ENCODE results near the gene ARHGAP9. TPM values are rescaled to one million over a fixed set of nuclear protein-coding genes. Genes with fewer than 3 reads are reported as not detected.

Gene ARHGAP9
- total RNA-seq, 1 donor from 2014 or later: 26.5 TPM

DNA sequence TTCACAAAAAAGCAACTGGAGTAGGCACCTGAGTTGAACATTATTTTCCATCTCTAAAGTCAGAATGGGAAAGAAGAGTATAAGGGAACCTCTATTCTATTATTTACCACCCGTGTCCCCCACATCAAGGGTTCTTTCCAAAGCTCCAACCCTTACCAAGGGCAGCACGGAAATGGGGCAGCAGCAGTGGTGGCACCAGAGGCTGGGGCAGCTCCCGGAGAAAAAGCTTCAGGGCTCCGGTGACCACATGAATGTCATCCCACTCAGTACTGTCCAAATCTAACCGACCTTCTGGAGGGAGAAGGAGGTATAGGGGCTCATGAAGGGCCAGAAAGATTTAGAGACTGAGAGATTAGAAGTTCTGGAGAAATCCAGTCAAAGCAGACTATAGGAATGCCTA lies 5.8 kb downstream of the ARHGAP9 start:
- no peak for DNase-seq (ENCODE audit: low spot score)

DNA sequence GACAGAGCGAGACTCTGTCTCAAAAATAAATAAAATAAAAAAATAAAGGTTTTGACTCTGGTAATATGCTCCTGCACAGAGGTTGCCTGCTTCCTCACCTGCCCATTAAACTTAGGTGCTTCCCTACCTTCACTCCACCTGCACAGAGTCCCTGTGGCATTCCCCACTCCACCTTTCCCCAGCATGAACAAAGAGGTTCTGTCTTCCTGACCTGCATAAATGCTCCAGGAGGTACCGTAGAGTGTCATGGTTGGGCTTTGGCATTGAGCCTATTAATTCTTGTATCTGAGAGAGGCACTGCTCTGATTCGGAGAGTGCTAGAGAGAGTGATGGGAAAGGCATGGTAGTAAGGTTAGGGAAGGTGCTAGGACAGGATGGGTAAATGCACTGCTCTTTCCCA lies 6.3 kb downstream of the ARHGAP9 start:
- no peak for DNase-seq (ENCODE audit: low spot score)

DNA sequence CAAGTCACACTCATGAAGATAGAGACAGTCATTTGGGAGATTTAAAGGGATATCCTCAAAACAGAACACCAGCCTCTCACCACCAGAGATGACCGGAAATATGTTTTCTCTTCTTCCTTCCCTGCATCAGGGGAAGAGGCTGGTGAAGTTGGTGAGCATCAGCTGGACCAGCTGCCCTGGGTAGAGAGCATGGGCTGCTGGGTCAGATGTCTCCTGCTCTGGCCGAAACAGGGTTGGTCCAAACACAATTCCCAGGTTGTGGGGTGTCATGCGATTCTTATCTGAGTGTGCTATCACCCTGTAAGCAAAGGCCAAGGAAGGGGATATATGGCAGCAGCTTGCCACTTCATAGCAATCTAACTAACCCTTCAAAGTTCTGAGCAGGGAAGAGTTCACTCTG lies 7.3 kb downstream of the ARHGAP9 start:
- DNase-seq (ENCODE audit: low spot score): no peak

DNA sequence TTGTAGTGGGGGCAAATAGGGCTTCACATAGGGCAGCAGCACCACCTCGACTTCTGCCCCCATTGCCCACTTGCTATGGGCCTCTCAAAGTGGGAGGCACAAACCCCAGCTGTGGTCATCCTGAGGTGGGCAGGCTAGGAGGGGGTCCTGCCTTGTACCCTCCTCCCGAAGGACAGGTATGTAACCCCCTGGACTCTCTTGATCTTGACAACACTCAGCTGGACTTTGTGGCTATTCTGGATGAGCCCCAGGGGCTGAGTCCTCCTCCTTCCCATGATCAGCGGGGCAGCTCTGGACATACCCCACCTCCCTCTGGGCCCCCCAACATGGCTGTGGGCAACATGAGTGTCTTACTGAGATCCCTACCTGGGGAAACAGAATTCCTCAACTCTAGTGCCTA lies 8.0 kb downstream of the ARHGAP9 start:
- no peak for DNase-seq (ENCODE audit: low spot score)

DNA sequence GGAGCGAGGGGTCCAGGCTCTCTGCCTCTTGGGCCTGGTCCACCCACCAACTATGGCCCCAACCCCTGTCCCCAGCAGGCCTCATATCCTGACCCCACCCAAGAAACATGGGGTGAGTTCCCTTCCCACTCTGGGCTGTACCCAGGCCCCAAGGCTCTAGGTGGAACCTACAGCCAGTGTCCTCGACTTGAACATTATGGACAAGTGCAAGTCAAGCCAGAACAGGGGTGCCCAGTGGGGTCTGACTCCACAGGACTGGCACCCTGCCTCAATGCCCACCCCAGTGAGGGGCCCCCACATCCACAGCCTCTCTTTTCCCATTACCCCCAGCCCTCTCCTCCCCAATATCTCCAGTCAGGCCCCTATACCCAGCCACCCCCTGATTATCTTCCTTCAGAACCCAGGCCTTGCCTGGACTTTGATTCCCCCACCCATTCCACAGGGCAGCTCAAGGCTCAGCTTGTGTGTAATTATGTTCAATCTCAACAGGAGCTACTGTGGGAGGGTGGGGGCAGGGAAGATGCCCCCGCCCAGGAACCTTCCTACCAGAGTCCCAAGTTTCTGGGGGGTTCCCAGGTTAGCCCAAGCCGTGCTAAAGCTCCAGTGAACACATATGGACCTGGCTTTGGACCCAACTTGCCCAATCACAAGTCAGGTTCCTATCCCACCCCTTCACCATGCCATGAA lies 8.6 kb downstream of the ARHGAP9 start:
- DNase-seq (ENCODE audit: low spot score): no peak

DNA sequence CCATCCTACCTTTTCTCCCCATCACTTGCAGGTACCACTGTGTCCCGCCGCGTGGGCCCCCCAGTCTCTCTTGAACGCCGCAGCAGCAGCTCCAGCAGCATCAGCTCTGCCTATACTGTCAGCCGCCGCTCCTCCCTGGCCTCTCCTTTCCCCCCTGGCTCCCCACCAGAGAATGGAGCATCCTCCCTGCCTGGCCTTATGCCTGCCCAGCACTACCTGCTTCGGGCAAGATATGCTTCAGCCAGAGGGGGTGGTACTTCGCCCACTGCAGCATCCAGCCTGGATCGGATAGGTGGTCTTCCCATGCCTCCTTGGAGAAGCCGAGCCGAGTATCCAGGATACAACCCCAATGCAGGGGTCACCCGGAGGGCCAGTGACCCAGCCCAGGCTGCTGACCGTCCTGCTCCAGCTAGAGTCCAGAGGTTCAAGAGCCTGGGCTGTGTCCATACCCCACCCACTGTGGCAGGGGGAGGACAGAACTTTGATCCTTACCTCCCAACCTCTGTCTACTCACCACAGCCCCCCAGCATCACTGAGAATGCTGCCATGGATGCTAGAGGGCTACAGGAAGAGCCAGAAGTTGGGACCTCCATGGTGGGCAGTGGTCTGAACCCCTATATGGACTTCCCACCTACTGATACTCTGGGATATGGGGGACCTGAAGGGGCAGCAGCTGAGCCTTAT lies 9.2 kb downstream of the ARHGAP9 start:
- no peak for DNase-seq (ENCODE audit: low spot score)

DNA sequence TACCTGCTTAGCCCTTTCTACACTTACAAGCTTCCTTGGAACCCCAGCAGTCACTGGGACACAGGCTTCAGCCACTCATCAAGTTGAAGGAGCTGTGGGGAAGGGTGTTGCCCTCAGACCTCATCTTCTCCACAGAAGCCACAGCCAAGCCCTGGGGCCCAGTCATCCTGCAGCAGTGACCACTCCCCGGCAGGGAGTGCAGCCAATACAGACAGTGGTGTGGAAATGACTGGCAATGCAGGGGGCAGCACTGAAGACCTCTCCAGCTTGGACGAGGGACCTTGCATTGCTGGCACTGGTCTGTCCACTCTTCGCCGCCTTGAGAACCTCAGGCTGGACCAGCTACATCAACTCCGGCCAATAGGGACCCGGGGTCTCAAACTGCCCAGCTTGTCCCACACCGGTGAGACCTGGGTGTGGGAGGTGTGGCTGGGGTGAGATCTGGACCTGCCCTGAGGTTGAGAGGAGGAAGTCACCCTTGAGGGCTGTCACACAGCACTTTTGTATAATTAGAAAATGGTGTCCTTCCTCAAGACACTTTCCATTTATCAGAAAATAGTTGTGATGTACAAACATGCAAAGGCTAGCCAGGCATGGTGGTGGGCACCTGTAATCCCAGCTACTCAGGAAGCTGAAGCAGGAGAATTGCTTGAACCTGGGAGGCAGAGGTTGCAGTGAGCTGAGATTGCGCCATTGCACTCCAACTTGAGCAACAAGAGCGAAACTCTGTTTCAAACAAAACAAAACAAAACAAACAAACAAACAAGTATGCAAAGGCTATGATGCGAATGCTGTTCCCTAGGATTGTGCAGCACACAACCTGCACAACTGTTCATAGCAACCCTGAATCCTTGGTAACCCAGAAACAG lies 10.1 kb downstream of the ARHGAP9 start:
- no peak for DNase-seq (ENCODE audit: low spot score)

DNA sequence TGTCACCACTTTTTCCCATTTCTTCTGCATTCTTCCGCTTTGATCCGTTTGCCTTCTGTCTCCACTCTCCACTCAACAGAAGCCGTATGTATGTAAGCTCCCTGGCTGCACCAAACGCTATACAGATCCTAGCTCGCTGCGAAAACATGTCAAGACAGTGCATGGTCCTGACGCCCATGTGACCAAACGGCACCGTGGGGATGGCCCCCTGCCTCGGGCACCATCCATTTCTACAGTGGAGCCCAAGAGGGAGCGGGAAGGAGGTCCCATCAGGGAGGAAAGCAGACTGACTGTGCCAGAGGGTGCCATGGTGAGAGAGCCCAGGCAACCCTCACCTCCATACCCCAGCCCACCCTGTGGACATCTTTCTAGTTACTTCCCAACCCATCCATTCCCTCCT lies 11.8 kb downstream of the ARHGAP9 start:
- DNase-seq (ENCODE audit: low spot score): no peak

DNA sequence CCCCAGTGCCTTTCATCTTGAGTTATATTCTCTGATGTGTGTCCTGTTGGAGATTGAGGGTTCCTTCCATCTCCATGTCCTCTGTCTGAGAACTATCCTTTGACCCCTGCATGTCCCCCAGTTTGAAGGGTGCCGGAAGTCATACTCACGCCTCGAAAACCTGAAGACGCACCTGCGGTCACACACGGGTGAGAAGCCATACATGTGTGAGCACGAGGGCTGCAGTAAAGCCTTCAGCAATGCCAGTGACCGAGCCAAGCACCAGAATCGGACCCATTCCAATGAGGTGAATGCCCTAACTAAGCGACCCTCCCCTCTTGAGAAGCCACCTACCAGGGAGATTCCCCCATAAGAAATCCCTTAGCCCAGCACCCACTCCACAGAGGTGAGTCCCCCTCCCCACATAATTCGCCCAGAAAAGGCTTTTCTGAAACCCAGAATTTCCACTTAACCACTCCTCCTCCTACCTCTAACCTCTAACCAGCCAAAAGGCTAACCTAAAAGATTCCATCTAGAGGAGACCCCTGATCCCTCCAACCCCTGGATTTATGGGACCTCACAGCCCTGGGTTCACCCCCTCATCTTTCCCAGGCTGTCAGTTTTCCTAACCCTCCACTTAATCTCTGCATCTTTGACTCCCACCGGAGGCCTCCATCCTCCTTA lies 12.3 kb downstream of the ARHGAP9 start:
- no peak for DNase-seq (ENCODE audit: low spot score)

DNA sequence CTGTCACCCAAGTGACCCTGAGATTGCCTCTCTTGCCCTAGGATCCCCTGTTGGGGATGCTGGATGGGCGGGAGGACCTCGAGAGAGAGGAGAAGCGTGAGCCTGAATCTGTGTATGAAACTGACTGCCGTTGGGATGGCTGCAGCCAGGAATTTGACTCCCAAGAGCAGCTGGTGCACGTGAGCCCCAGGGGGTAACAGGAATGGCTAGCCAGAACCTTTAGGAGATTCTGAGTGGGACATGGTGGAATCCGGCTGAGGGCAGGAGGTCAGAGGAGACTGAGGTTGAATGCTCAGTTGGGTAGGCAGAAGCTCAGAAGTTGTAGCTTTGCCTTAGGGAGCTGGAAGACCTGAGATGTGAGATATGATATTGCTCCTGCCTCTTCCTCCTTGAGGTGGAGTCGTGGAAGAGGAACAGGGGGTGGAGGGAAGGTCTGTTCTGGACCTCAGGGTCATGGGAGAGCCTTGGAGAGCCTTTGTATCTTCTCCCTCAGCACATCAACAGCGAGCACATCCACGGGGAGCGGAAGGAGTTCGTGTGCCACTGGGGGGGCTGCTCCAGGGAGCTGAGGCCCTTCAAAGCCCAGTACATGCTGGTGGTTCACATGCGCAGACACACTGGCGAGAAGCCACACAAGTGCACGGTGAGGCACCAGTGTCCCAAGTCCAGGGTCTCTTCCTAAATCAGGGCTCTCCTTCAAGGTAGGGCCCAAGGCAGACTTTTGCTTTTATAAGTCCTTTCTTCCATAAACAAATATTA lies 13.7 kb downstream of the ARHGAP9 start:
- no peak for DNase-seq (ENCODE audit: low spot score)

DNA sequence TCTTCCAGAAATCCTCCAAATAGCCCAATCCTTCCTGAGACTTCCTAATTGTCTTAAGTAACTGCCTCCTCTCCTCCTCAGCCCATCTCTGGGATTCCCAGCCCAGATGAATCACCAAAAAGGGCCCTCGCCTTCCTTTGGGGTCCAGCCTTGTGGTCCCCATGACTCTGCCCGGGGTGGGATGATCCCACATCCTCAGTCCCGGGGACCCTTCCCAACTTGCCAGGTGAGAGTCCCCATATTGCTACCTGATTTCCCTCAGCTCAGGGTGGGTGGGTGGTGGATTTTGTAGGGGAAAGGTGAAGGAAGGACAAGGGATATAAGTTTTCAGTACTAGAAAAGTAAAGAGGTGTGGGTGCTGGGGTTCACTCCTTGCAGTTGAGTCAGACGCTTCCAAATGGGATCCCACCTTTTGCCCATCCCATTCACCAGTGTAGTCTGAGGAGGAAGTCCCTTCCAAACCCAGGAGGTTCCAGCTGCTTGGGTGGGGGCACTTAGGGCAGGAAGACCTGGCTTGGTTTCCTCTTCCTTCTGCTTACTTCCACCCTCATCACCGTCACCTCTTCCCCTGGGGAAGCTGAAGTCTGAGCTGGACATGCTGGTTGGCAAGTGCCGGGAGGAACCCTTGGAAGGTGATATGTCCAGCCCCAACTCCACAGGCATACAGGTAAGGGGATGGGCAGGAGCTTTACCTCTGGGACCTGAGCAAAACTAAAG lies 14.5 kb downstream of the ARHGAP9 start:
- no peak for DNase-seq (ENCODE audit: low spot score)

DNA sequence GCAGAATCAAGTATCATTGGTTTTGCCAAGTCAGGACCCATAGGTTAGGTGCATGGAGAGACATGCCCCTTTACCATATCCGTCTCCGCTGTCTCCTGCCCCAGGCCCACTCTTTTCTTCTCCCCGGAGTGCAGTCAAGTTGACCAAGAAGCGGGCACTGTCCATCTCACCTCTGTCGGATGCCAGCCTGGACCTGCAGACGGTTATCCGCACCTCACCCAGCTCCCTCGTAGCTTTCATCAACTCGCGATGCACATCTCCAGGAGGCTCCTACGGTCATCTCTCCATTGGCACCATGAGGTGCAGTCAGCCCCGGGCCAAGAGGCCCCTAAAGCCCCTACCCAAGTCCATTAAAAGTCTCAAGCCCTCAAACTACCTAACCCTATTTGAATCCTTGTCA lies 15.1 kb downstream of the ARHGAP9 start:
- DNase-seq (ENCODE audit: low spot score): no peak

DNA sequence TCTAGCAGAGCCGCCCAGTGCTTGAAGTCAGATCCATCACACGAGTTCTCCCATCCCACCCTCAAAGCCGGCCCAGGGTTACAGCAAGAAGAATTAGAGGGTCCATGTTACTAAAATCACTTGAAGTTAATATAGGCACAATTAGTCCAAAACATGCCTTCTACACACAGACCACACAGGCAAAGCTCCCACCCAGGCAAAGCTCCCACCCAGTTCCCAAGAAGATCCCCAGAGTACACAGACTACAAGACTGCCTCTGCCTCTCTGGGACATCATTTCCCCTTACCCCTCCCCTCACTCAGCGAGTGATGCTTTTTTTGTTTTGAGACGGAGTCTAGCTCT lies 16.8 kb downstream of the ARHGAP9 start:
- no peak for DNase-seq (ENCODE audit: low spot score)

DNA sequence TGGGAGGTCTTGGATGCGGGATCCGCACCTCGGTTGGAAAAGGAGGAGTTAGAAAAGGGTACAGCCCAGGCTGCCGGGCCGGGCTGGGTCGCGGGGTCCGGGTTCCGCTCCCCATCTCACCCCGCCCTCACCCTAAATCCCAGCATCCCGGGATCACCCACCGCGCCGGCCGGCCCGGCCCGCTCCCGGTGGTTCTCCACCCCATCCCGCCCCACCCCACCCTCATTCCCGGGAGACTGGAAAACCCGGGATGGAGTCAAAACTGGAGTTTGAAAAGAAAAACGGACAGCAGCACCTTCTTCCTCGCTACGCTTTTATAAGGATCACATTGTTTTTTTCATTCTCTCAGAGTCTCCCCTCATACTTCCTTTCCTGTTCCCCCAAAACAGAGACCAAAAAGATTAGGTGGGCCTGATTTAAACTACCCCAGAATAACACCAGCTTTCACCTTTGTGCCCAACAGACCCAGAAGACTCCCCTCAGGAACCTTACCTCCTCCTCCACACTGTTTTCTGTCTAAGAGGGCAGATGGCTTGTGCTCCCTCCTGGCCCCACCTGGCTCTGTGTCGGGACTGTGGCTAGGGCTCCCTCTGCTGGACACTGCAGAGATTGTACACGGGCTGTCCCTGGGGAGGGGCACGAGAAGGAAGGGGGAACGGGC lies 17.3 kb downstream of the ARHGAP9 start:
- DNase-seq (ENCODE audit: low spot score): peak; percentile 94

DNA sequence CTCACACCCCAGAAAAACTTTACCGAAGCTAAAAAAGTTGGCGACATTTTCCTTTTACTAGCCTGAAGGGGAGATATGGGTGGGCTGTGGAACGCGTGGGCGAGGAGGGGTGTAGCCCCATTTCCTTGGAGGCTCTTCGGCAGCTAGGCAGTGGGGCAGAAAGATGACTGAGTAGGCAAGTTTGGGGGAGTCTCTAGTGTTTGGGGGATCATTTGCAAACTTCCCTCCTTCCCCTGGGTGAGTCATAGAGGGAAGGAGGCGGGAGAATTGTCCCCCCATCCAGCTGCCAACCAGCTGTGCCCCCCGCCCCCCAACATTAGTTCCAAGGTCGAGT lies 17.8 kb downstream of the ARHGAP9 start:
- no peak for DNase-seq (ENCODE audit: low spot score)

DNA sequence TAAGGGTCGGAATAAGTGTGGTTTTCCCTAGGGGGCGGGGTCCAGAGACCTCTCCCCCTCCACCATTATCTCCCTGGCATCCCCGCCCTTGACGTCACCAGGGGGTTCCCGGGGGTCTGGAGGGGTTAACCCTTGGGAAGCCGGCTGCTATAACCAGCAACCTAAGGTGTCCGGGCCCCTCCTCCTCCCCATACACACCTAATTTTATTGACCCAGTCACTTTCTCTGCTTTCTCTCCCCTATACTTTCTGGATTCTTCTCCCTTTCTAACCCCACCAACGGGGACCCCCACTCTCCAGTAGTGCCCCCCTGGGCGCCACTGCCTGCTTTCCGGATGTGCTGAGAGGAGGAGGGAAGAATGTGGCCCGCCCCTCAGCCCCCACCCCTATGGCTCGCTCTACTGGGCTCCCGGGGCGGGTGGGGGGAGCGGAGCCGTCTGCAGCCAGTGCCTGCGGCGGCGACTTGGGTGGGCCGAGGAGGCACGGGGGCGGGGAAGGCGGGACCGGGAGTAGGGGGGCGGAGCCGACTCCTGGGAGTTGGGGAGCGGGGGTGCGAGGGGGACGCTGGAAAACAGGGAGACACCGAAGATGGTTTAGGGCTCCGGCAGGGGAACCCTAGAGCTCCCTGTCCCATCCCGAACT lies 18.3 kb downstream of the ARHGAP9 start:
- DNase-seq (ENCODE audit: low spot score): no peak

DNA sequence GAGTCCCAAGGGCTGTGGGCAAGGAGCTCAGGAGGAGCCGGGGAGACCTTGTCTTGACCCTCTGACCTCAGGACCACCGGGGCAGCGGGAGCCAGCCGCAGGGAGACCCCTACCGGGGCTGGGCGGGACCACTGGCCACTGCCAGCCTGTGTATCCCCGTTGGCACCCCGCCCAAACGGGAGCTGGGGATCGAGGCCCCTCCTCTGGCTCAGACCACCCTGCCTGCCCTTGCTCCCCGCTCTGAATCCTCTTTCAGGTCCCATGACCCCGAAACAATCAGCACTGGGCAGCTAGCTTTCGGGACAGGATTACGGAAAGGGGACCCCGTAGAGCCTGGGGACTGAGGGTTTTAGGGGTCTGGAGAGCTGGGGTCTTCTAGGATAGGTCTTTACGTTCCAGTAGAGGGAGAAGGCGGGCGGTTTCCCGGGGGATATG lies 18.8 kb downstream of the ARHGAP9 start:
- DNase-seq (ENCODE audit: low spot score): no peak

DNA sequence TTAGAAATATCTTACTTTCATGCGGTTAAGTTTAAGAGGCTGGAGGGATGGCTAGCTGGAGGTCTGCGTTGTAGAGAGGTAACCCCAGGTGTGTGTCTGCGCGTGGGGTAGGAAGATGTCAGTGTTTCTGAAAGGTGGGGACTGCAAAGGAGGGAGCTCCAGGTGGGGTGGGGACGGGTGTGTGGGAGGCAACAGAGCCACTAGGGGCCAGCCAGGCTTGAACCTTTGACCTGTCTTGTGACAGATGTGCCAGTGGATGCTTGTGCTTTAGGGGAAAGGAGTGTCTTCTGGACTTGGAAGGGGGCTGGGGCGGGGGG lies 19.2 kb downstream of the ARHGAP9 start:
- DNase-seq (ENCODE audit: low spot score): no peak

DNA sequence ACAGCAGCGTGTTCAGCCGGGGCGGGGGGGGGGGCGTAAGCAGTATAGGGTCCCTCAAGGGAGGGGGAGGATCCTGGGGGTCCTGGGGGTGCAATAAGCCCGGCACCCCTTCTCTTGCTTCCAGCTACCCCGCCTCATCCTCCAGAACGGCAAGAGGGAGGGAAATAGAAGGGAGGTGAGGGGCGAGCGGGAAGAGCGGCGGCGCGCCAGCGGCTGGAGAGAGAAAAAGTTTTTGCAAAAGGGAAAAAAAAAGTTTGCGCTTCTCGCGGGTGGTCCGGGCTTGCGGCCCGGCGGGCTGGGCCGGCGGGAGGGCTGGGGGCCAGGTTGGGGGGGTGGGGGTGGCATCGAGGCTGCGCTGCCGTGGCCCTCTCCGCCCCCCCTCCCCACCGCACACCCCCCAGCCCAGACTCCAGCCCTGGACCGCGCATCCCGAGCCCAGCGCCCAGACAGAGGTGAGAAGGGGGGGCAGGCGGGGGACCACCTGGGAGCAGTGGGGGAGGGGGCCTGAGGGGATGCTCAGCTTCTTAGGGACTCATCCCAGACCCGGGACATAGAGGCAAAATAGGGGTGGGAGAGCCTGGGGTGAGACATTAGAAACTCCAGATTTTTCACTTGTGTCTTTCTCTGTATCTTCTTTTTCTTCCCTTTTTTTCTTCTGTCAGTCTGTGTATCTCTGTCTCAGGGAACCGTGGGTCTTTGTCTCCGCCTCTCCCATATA lies 19.8 kb downstream of the ARHGAP9 start, which contains the start of gene GLI1:
Gene GLI1 (plus strand): TSS at position 36 of the 718 bp plus-strand sequence. CDS start 3,907 bp downstream, outside the sequence.
- no peak for DNase-seq (ENCODE audit: low spot score)
